ENCODE results near the gene ACP2.

DNA sequence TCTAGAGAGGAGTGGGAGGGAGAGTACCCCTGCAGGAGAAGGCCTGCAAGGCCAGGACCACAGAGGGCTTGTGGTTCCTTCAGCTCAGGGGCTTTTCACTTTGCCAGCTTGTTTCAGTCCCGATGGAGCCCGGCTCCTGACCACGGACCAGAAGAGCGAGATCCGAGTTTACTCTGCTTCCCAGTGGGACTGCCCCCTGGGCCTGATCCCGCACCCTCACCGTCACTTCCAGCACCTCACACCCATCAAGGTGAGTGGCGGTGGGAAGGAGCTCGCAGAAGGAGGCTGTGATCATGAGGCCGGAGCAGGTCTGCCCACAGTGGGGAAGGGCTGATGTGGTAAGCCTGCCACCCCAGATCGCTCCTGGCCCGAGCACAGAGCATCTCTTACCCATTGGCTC is 13.5 kb downstream of the ACP2 start:
- TF ChIP-seq CTCF (tag by site-specific recombination; IDR thresholded peaks at IDR 0.05) (no peak), GLI4 (tag by site-specific recombination; IDR thresholded peaks at IDR 0.05) (no peak), ZNF707 (tag by site-specific recombination; IDR thresholded peaks at IDR 0.05) (no peak), ZNF701 (tag by site-specific recombination; IDR thresholded peaks at IDR 0.05) (no peak), GLIS1 (tag by site-specific recombination; IDR thresholded peaks at IDR 0.05) (no peak), ZNF311 (tag by site-specific recombination; IDR thresholded peaks at IDR 0.05; ENCODE audit: borderline replicate concordance) (no peak), HOXA7 (CRISPR knock-in tag; IDR thresholded peaks at IDR 0.05; ENCODE audit: borderline replicate concordance) (no peak), ZBTB6 (tag by site-specific recombination; IDR thresholded peaks at IDR 0.05) (no peak), ZNF776 (tag by site-specific recombination; IDR thresholded peaks at IDR 0.05; ENCODE audit: borderline replicate concordance) (no peak), ZNF501 (tag by site-specific recombination; IDR thresholded peaks at IDR 0.05) (no peak), ZNF560 (tag by site-specific recombination; IDR thresholded peaks at IDR 0.05; ENCODE audit: borderline replicate concordance) (no peak)
- TF ChIP-seq, protein P1, sequence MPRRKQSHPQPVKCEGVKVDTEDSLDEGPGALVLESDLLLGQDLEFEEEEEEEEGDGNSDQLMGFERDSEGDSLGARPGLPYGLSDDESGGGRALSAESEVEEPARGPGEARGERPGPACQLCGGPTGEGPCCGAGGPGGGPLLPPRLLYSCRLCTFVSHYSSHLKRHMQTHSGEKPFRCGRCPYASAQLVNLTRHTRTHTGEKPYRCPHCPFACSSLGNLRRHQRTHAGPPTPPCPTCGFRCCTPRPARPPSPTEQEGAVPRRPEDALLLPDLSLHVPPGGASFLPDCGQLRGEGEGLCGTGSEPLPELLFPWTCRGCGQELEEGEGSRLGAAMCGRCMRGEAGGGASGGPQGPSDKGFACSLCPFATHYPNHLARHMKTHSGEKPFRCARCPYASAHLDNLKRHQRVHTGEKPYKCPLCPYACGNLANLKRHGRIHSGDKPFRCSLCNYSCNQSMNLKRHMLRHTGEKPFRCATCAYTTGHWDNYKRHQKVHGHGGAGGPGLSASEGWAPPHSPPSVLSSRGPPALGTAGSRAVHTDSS (tag by site-specific recombination; IDR thresholded peaks at IDR 0.05): no peak
- TF ChIP-seq, protein P2, sequence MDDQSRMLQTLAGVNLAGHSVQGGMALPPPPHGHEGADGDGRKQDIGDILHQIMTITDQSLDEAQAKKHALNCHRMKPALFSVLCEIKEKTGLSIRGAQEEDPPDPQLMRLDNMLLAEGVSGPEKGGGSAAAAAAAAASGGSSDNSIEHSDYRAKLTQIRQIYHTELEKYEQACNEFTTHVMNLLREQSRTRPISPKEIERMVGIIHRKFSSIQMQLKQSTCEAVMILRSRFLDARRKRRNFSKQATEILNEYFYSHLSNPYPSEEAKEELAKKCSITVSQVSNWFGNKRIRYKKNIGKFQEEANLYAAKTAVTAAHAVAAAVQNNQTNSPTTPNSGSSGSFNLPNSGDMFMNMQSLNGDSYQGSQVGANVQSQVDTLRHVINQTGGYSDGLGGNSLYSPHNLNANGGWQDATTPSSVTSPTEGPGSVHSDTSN (CRISPR knock-in tag; IDR thresholded peaks at IDR 0.05): no peak
- TF ChIP-seq, protein P3, sequence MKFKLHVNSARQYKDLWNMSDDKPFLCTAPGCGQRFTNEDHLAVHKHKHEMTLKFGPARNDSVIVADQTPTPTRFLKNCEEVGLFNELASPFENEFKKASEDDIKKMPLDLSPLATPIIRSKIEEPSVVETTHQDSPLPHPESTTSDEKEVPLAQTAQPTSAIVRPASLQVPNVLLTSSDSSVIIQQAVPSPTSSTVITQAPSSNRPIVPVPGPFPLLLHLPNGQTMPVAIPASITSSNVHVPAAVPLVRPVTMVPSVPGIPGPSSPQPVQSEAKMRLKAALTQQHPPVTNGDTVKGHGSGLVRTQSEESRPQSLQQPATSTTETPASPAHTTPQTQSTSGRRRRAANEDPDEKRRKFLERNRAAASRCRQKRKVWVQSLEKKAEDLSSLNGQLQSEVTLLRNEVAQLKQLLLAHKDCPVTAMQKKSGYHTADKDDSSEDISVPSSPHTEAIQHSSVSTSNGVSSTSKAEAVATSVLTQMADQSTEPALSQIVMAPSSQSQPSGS (tag by site-specific recombination; IDR thresholded peaks at IDR 0.05; ENCODE audit: low read depth): no peak
